Calu3 (cell line): Measurements from ENCODE around the gene TNFSF13B. TPM values are rescaled to one million over a fixed set of nuclear protein-coding genes. Genes with fewer than 3 reads are reported as not detected.
A peak's percentile ranks its signal among the peaks of the same experiment; 100 is the strongest.

ENCODE experiments used
- Bru-seq: library from RNA; stranded (reverse); fragments of 400-500 nt; gene quantifications from one replicate; lab custom pipeline; 2021; lab: Mats Ljungman, UMichigan
- BruChase-seq, 2 experiments: library from RNA; stranded (reverse); fragments of 400-500 nt; gene quantifications; one replicate each; lab custom pipeline; 2021; lab: Mats Ljungman, UMichigan
- BruUV-seq: library from RNA; stranded (reverse); fragments of 400-500 nt; replicated peaks from 2 replicates; lab custom pipeline; 2021; lab: Mats Ljungman, UMichigan
- CTCF ChIA-PET: fragments of 300-600 bp; sonication (Branson Sonifier 250); formaldehyde crosslinking; loops from one replicate; lab custom pipeline; 2022; ENCODE audit warnings: antibody characterized with exemption; lab: Charles Lee
- DNase-seq: peaks from one replicate; pipeline ENCODE4 v3.0.0; 2022
- H3K27ac Mint-ChIP-seq: one replicate; pipeline ENCODE4 v1.8.0; 2022; ENCODE audit warnings: mixed read lengths; ENCODE audit not compliant: unreplicated experiment
- H3K27me3 Mint-ChIP-seq: one replicate; pipeline ENCODE4 v1.8.0; 2022; ENCODE audit warnings: mixed read lengths; ENCODE audit not compliant: unreplicated experiment
- H3K36me3 Mint-ChIP-seq: one replicate; pipeline ENCODE4 v1.8.0; 2022; ENCODE audit warnings: mild to moderate bottlenecking, moderate library complexity, mixed read lengths; ENCODE audit not compliant: insufficient read depth, unreplicated experiment
- H3K4me1 Mint-ChIP-seq: one replicate; pipeline ENCODE4 v1.8.0; 2022; ENCODE audit warnings: mild to moderate bottlenecking, low read depth, mixed read lengths; ENCODE audit not compliant: unreplicated experiment
- H3K4me3 Mint-ChIP-seq: one replicate; pipeline ENCODE4 v1.8.0; 2022; ENCODE audit warnings: mild to moderate bottlenecking, low read depth, moderate library complexity, mixed read lengths; ENCODE audit not compliant: unreplicated experiment
- H3K9me3 Mint-ChIP-seq: one replicate; pipeline ENCODE4 v1.8.0; 2022; ENCODE audit warnings: low read depth, mixed read lengths; ENCODE audit not compliant: unreplicated experiment
- intact Hi-C: fragments of 100-400 bp; cut with micrococcal nuclease; formaldehyde crosslinking; loops from one replicate; pipeline ENCODE4 v1.10.0; 2022; ENCODE audit not compliant: unreplicated experiment
- long read RNA-seq: library from polyadenylated mRNA; stranded (forward); transcript quantifications from one replicate; pipeline ENCODE4 v2.0.0, GENCODE V29; 2022
- total RNA-seq: library from RNA; stranded (reverse); gene quantifications from 2 replicates; pipeline ENCODE4 v1.2.3, GENCODE V29; 2022
- TF ChIP-seq, protein P1 (sequence below): fragments of 200-600 bp; IDR thresholded peaks from one replicate; pipeline ENCODE4 v1.8.0; 2022; ENCODE audit warnings: antibody characterized with exemption; ENCODE audit not compliant: unreplicated experiment

The TNFSF13B gene, protein sequence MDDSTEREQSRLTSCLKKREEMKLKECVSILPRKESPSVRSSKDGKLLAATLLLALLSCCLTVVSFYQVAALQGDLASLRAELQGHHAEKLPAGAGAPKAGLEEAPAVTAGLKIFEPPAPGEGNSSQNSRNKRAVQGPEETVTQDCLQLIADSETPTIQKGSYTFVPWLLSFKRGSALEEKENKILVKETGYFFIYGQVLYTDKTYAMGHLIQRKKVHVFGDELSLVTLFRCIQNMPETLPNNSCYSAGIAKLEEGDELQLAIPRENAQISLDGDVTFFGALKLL
- total RNA-seq (0.97 and 1.8 TPM in 2 replicates), Bru-seq, nascent RNA (percentile 39 among the genes with signal in this experiment), BruChase-seq, experiment 1, labeled RNA remaining after a 6-hour chase (percentile 40 among the genes with signal in this experiment), BruChase-seq, experiment 2, labeled RNA remaining after a 2-hour chase (percentile 46 among the genes with signal in this experiment)
- long read RNA-seq, partial matches to known transcripts, result 1 of 5 reads
- long read RNA-seq, other reads (novel, unspliced or antisense), result 0 of 5 reads

DNA sequence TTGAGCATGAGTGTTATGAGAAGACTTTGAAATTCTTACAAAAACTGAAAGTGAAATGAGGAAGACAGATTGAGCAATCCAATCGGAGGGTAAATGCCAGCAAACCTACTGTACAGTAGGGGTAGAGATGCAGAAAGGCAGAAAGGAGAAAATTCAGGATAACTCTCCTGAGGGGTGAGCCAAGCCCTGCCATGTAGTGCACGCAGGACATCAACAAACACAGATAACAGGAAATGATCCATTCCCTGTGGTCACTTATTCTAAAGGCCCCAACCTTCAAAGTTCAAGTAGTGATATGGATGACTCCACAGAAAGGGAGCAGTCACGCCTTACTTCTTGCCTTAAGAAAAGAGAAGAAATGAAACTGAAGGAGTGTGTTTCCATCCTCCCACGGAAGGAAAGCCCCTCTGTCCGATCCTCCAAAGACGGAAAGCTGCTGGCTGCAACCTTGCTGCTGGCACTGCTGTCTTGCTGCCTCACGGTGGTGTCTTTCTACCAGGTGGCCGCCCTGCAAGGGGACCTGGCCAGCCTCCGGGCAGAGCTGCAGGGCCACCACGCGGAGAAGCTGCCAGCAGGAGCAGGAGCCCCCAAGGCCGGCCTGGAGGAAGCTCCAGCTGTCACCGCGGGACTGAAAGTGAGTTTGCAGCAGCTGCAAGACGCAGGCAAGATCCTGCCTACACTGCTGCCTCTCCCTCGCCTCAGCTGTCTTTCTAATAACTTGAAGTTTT lies at the start of gene TNFSF13B:
Gene TNFSF13B (plus strand): TSS at position 118 of the 728 bp plus-strand sequence. CDS start 178 bp downstream, at position 296.
- no peaks in the 10 kb centered on the region for H3K27me3 Mint-ChIP-seq
- H3K27ac Mint-ChIP-seq, result no peak within 1 kb of the TSS
- no peaks in the 10 kb centered on the region for H3K4me1 Mint-ChIP-seq
- CTCF ChIA-PET, result interaction anchor here (0.6 kb wide), 1 partner anchor 1520 kb away, joined by 3 read pairs; no protein-coding TSS in a partner anchor
- H3K4me3 Mint-ChIP-seq, result peak within 1 kb of the TSS; percentile 51
- no peaks in the 10 kb centered on the region for H3K9me3 Mint-ChIP-seq
- BruUV-seq, result no TSS peak
- TF ChIP-seq, protein P1, sequence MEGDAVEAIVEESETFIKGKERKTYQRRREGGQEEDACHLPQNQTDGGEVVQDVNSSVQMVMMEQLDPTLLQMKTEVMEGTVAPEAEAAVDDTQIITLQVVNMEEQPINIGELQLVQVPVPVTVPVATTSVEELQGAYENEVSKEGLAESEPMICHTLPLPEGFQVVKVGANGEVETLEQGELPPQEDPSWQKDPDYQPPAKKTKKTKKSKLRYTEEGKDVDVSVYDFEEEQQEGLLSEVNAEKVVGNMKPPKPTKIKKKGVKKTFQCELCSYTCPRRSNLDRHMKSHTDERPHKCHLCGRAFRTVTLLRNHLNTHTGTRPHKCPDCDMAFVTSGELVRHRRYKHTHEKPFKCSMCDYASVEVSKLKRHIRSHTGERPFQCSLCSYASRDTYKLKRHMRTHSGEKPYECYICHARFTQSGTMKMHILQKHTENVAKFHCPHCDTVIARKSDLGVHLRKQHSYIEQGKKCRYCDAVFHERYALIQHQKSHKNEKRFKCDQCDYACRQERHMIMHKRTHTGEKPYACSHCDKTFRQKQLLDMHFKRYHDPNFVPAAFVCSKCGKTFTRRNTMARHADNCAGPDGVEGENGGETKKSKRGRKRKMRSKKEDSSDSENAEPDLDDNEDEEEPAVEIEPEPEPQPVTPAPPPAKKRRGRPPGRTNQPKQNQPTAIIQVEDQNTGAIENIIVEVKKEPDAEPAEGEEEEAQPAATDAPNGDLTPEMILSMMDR, result no peak
- DNase-seq, result peak; percentile 32
- intact Hi-C loops, result no loop called here
- no peaks in the 10 kb centered on the region for H3K36me3 Mint-ChIP-seq

DNA sequence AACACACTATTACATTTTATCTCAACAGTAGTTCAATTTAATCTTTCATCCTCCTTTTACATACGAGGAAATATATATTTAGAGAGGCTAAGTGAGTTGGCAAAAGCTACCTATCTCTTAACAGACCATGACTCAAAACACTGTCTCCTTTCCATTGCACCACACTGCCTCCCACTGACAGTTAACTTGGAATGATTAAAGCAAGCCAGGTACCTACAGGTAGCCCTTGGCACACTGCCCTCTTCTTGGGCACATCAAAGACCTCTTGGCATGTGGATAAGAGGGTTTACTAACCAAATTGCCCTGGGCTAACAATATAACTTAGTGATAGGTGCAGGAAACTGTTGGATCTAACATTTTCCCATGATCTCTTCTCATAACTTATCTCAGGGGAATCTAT lies 49.5 kb upstream of the TNFSF13B start:
- Mint-ChIP-seq H3K36me3 (peaks cover 16% of the 10 kb centered on the region), H3K4me3 (peak overlapping the region; percentile 93), H3K27ac (no peak overlapping the region), H3K27me3 (no peaks in the 10 kb centered on the region), H3K9me3 (no peaks in the 10 kb centered on the region), H3K4me1 (peaks cover 3% of the 10 kb centered on the region)
- intact Hi-C loops, result loop anchor here (10.0 kb wide), 1 partner anchor 675 kb away; no protein-coding TSS in a partner anchor
- TF ChIP-seq, protein P1, result no peak
- DNase-seq, result no peak
- no TSS peak for BruUV-seq
- CTCF ChIA-PET, result no interaction called here

DNA sequence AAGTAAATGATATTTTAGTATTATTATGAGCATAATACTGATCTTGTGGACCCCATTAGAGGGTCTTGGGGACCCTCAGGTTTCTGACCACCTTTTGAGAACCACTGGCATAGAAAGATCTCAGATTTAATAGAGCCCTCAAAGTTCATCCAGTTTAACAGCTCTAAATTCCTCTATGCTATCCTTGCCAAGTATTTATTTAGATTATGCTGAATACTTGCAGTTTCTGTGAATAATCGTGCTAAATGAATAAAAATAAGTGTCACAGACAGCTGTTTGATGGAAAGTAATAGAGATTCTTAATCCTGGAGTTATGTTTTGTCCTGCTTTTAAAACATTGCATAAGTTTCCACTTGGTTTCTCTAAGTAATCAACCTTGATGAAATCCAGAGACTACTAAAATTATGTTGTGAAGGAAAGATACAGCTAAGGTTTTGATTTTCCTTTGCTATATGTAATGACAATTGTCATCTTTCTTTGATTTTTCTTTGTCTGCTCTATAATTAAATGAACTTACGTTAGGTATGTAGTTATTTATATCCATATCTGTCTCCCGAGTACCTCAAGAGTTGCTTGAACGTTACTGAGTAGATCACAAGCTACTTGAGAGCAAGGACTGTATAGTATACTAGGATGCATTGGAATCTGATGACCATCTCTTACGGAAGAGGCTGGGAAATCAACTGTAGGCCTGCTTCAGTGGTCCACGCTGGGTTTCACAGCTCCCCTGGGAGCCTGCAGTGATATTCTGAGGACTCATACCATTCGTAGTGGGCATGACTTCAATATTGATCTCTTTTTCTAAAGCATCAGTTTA lies 45.6 kb upstream of the TNFSF13B start:
- peaks cover 9% of the 10 kb centered on the region for H3K4me1 Mint-ChIP-seq
- CTCF ChIA-PET, result no interaction called here
- H3K36me3 Mint-ChIP-seq, result no peaks in the 10 kb centered on the region
- TF ChIP-seq, protein P1, result no peak
- H3K27ac Mint-ChIP-seq, result no peak overlapping the region
- no TSS peak for BruUV-seq
- no peaks in the 10 kb centered on the region for H3K9me3 Mint-ChIP-seq
- no peaks in the 10 kb centered on the region for H3K27me3 Mint-ChIP-seq
- H3K4me3 Mint-ChIP-seq, result no peak overlapping the region
- DNase-seq, result no peak
- intact Hi-C loops, result loop anchor here (10.0 kb wide), 1 partner anchor 671 kb away; no protein-coding TSS in a partner anchor

DNA sequence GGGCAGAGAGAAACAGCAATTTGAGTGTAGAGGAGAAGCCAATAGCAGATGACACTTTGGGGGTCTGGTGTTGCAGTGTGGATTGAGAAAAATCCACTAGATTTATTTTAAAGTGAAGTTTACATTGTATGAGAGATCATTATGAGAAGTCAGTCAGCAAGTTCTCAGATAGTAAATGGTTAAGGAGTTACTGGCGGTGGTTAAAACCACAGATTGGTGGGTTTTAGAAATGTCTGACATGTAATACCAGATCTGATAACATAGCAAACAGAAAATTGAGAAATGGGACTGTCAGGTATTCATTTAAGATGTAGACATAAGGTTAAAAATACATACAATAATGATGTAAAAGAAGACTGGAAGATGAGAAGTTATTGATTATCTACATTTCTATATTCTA lies 44.1 kb upstream of the TNFSF13B start:
- Mint-ChIP-seq H3K4me1 (peaks cover 9% of the 10 kb centered on the region), H3K27me3 (no peaks in the 10 kb centered on the region), H3K27ac (no peak overlapping the region), H3K36me3 (no peaks in the 10 kb centered on the region), H3K9me3 (no peaks in the 10 kb centered on the region), H3K4me3 (no peak overlapping the region)
- DNase-seq, result no peak
- TF ChIP-seq, protein P1, result no peak
- intact Hi-C loops, result loop anchor here (10.0 kb wide), 1 partner anchor 669 kb away; no protein-coding TSS in a partner anchor
- CTCF ChIA-PET, result no interaction called here
- no TSS peak for BruUV-seq
